GM19372 (cell line): ENCODE data around the gene GRIP2.

Experiments
- ATAC-seq: cut with Tn5 transposase; IDR thresholded peaks from one replicate; pipeline ENCODE4 v1.9.1; 2021; ENCODE audit warnings: mild to moderate bottlenecking, low read depth, moderate library complexity; ENCODE audit not compliant: unreplicated experiment

GRIP2 gene

DNA sequence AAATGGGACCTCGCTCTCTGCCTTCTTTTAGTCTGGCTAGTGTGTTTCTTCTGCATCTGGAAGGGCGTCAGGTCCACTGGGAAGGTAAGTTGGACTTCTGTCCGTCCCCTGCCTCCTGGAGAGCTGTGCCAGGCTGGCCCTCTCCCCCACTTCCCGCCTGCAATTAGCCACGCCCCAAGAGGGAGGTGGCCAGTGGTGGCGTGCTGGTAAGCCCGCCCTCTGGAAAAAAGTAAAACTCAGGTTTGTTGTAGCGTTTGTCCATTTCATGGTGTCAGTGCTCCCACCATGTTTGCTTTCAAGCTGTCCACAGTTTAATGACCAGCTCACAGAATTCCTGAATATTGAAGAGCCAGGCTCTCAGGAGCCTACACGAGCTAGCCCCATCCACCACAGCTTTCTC, 82.1 kb downstream of the GRIP2 start:
- ATAC-seq = no peak

DNA sequence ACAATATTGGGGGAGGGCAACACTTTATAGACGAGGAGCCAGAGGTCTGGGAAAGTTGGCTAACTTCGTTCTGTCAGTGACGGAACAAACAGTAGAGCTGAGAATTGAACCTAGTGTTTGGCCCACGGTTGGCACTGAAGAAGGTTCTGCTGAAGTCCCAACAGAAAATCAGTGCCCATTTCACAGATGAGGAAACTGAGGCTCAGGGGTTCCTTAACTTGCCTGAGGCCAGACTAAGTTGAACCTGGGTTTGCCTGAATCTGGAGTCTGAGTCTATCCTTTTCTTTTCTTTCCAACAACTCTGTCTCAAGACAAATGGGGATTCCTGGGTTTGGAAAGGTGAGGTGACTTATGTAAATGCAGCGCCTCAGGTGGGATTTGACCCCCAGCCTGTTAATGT, 82.7 kb downstream of the GRIP2 start:
- no peak for ATAC-seq

DNA sequence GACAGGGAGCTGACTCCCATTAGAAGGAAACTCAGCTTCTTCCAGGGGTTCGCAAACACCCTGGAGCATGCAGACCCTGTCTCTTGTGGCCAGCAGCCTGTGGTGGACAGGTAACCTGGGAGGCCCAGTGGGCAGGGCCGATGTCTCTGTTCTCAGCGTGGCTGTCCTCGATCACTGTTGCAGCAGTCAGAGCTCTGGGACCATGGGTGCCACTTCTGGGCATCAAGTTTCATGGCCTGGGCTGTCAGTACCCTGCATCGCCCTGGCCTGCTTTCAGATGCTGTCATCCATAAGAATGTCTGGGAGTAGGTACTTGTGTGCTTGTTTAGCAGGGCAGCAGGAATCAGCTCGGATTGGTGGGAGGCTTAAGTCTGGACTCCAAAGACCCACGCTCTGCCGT, 83.3 kb downstream of the GRIP2 start:
- no peak for ATAC-seq

DNA sequence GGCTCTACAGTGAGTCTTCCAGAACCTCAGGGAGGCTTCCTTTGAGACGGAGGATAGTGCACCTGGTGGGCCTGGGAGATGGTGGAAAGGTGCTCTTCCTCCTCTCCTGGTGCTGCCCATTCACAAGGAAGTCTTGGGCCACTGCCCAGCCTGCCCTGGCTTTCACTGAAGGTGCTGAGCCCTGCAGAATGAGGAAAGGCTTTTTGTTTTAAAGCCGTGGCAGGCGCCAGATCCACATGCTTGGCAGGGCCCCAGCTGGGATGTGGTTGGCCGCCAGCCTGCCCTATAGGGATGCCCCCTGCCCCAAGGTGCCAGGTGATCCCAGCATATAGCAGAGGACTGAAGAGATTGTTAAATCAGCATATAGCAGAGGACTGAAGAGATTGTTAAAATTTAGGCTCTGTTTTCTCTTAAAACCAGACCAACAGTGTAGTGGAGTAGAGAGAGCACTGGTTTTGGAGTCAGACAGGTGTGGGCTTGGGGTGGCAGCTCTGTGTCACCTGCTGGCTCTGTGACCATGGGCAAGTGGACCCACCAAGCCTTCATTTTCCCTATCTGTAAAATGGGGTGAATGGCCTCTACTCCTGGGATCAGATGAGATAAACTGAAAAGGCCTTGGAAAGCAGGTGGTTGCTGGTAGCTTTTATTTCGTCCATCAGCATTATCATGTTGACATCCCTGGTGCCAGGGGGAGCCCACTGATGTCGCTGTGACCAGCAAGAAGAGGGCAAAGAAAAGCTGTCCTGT, 84.4 kb downstream of the GRIP2 start:
- no peak for ATAC-seq

DNA sequence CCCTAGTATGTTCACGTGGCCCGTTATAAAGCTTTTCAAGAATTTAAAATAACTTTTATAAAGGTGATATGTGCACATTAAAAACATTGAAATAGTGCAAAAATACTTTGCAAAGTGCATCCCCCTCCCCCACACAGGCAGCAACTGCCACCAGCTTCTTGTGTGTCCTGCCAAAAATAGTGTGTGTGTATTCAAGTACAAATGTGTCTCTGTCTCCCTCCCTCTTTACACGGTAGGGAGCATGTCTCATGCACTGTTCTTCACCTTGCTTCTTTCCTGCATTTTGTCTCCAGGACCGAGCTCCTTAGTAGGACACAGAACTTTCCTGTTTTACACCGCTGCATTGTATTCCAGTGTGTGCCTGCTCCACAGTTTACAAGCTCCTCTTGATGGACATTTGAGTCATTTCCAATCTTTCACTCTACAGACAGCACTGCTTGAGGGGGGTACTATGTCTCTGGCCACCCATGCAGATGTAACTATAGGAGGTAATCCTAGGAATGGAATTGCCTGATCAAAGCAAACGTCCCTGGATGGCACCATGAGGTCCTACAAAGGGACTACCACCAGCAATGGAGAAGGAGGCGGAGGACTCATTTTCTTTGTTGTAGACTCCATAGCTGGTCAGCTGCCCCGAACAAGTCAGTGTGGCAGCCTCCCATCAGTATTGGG, 85.4 kb downstream of the GRIP2 start:
- no peak for ATAC-seq

DNA sequence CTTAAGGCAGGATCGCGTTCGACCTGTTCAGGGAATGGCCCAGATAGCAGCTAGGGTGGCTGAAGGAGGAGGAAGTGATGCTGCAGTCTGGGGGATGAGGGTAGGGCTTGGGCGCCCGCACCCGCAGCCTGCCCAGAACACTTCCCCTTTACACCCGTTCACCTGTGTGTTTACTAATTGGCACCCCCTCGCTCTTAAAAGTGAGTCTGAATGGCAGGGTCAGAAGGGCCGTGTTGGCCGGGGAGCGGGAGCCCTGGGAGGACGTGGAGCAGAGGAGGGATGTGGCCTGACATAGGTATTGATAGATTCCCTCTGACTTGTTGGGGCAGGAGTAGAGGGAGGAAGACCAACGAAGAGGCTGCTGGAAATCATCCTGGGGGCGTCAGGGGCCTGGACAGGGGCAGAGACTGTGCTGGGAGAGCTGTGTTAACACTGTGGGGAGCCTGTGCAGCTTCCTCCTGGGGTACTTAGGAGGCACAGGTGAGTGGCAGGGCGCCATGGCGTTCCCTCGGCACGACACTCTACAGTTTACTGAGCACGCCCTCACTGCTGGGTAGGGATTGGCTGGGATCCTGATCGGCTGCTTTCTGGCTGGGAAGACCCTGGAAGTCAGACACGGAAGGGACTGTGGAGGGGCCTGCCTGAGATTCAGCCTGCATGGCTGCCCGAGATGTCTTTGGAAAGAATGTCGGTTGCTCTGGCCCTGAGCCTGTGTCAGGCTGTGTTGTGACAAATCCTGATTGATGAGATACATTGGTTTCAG, 86.1 kb downstream of the GRIP2 start:
- ATAC-seq = no peak

DNA sequence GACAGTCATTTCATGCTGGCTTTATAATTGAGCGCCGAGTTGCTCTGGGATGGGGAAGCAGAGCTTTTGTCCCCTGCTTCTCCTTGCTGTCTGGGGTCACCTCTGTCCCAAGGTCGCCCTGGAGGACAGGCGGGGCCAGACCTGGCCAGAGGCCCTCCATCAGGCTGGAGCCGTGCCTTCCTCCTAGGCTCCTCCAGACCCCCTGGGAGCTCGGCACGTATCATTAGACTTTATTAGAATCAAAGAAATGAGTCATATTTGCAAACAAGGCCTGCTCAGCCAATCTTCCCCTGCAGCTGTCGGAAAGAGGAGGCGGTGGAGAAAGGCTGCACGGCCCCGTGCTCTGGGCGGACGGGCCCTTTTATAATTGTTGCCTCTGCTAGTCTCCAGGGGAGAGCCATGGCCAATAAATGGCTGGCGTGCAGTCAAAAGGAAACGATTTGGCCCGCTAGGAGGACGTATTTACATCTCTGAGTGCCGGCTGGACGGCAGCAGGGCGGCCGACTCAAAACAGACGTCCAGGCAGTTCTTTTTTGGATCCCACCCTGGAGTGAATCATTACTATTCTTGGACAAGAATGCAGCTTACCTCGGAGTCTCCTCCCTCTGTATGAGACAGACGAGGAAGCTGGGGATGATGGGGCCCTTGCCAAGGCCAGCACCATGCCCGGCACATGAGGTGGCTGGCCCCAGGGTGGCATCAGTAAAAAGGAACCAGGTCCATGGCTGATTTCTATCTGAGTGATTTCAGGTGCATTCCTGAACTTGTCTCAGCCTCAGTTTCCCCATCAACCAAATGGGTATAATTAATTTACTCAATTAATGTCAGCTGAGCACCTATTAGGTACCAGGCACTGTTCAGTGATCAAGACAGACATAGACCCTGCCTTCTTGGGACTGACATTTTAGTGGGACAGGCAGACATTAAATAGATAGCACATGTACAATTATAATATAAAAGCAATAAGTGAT, 87.1 kb downstream of the GRIP2 start:
- ATAC-seq = no peak

DNA sequence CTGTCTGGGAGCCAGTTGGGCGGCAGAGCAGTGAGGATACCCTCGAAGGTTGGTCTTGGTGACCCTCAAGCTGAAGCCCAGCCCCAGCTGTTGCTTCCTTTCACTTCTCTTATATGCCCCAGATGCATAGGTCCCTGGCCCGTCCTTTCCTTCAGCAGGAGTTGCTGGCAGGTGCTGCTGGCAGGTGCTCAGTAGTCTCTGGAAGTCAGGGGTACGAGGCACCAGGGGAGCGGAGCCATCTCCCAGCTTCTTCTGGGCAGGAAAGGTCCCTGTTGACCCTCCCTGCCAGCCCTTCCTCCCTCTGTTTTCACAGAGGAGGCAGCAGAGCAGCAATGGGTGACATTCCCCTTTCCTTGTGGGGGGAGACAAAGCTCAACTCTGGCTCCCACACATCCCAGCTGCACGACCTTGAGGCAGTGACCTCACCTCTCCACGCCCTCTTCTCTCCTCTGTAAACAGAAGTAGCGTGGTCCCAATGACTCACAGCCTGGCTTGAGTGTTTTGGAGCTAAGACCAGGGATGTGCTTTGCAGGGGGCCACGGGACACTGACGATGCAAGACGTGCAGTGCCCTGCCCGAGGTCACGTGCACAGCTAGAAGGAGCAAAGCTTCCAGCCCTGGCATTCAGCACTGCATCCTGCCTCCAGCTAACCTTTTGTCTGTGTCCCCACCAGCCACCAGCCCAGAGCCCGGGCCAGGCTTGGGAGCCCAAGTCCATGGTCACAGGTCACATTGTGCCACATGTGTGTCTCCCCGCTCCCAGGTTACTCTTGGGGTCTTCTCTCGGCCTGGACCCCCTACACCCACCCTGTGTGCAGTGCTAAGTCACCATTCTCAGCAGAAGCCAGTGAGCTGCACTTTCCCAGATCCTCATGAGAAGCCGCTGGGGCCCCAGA, 88.0 kb downstream of the GRIP2 start:
- ATAC-seq = no peak

DNA sequence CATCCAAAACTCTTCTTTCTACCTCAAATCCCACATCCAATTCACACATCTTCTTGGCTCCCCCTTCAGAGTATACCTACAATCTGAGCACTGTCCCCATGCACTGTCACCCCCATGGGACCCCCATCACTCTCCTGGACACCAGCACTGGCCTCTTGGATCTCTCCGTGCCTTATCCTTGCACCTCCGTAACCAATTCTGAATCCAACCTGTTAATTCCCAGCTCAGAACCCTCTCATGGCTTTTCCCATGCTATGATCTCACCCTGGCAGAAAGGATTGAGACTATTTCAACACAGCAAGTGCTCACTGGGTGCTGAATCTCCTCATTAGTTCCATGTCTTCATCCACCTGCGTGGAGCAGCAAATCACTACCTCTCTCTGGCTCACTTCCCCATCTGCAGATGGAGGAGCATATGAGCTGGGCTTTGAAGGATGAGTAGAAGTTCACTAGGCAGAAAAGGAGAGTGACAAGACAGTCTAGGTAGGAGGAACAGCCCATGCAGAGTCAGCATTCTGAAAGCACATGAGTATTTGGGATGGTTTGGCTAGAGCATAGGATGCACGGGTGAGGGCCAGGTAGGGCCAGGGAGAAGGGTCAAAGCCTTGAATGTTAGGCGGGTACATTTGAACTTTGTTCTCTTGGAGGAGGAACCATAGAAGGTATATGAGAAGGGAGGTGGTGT, 89.1 kb downstream of the GRIP2 start:
- ATAC-seq = no peak

DNA sequence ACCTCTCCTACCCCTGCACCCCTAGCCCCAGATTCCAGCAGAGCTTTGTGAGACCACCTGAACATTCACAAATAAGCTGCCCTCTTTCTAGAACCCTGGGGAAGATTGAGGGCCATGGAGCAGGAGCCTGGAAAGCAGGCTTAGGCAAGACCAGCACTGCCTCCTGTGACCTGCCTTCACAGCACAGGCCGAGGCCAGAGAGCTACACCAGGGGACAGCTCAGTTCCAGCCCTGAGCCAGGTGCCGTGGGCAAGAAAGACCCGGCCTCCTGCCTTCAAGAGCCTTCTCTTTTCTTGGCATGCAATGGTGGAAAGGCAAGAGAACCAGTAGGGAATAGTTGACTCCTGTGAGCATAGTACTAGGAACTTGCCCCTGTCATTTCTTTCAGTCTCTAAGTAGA, 89.6 kb downstream of the GRIP2 start:
- no peak for ATAC-seq

DNA sequence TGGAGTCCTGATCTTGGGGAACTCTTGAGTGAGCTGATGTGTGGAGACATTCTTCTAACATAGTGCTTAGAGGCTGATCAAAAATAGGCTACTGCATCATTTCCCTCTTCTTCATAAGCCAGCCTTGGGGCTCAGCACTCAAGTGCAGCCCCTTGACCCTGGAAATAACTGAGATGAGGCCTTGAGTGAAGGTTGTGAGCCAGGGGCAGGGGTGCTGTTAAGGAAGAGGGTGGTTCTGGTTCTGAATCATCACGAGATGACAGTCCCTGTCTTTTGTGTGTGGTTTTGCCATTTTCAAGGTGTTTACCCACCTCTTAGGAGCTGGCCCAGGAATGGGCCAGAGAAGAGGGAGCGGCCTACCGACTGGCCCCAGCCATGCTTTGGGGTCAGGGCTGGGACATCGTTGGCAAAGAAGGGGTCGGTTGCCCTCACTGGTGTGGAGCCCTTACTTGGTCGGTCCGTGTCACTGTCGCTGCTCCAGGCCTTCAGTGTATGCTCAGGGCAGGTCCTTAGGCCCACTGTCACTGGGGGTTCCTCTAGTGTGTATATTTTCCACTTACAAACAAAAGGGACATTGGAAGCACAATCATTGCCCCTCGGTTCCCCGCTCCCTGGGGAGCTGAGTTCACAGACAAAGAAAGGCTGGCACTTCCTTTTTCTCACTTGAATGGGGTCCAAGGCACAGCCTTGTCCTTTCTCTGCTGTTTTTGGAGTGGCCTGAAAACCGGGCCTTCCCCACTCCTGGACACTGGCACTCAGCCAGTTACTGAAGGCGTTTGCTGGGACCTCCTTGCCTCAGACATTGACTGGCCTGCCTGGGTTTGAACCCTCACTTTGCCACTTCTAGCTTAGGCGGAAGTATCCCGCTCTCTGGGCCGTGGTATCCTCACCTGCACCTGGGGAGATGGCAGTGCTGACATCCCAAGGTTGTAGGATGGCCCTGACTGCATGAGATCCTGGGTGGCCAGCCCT, 91.1 kb downstream of the GRIP2 start:
- no peak for ATAC-seq

DNA sequence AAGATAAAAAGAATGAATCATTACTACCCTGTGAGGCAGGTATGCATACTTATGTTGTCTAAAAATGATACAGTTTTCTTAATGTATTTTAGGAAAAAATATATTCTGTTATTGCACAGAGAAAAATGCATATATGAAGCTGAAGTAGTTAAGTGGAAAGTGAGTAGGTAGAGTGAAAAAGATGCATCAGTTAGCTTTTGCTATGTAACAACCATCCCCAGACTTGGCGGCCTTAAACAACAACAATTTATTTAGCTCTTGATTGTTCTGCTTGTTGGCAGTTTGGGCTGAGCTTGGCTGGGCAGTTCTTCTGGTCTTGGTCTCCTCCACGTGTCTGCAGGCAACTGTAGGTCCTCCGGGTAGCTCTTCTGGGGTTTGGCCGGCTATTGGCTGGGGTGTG, 92.1 kb downstream of the GRIP2 start:
- no peak for ATAC-seq

DNA sequence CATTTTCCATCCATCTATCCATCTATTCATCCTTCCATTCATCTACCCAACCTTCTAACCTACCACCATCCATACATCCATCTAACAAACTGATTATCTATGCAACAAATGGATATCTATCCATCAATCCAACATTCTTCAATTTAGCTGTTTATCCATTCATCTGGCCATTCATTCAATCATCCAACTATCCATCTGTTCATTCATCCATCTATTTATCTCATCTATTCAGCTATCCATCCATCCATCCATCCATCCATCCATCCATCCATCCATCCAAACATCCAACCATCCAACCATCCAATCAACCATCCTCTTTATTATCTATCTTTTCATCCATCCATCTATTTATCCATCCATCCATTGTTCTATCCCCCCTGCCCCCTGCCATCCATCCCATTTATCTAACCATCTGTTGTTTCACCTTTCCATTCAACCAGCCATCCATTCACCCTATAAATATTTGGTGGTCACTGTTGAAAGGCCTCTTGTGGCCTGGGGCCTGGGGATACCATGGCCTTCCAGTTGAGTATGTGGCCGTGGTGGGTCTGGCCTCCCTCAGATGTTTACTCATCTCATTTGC, 93.1 kb downstream of the GRIP2 start:
- ATAC-seq = no peak

DNA sequence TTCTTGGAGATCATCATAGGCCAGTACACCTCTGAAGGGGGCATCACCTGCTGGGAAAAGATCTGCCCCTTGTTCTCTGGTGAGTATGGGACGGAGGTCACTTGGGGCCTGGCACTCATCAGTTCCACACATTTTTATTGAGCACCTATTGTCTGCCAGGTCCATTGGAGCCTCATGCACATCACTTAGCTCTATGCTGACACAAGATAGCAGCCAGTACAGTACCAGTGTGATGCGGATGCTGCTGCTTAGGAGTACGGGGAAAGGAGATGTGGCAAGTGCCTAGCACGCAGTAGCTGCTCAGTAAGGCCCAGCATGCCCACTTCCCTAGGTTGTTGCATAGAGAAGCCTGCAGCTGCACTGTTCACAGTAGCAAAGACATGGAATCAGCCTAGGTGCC, 94.4 kb downstream of the GRIP2 start:
- no peak for ATAC-seq

DNA sequence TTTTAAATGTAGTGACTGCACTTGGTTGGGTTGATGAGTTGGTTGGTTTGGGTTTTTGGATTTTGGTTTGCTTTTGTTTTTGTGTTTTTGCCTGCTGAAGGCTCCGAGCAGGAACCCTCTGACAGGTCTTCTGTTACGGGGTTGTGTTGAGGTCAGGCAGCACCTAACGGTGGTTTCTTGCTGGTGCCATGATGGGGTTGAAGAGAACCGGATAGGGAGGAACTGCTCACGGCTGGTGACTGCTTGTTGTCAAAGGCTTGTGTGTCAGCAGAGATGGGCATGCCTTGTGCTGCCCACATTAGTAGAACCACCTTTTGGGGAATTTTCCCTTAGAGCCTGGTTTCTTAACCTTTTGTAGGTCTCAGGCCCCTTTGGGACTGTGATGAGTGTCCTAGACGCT, 95.8 kb downstream of the GRIP2 start:
- no peak for ATAC-seq

DNA sequence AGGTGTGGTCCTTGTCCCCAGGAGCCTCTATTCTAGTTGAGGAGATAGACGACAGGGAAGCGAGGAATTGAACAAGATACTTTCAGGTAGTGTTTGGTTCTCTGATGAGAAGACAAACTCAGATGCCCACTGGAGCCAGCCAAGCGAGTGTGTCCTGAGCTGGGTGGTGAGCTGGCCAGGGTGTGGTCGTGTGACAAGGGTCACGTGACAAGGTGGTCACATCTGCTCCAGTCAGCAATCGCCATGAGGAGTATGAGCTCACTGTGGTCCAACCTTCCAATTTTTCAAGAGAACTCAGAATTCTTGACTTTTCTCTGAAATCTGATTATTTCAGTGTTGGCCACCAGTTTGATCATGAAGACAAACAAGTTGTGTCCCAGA, 98.2 kb downstream of the GRIP2 start:
- ATAC-seq = no peak

DNA sequence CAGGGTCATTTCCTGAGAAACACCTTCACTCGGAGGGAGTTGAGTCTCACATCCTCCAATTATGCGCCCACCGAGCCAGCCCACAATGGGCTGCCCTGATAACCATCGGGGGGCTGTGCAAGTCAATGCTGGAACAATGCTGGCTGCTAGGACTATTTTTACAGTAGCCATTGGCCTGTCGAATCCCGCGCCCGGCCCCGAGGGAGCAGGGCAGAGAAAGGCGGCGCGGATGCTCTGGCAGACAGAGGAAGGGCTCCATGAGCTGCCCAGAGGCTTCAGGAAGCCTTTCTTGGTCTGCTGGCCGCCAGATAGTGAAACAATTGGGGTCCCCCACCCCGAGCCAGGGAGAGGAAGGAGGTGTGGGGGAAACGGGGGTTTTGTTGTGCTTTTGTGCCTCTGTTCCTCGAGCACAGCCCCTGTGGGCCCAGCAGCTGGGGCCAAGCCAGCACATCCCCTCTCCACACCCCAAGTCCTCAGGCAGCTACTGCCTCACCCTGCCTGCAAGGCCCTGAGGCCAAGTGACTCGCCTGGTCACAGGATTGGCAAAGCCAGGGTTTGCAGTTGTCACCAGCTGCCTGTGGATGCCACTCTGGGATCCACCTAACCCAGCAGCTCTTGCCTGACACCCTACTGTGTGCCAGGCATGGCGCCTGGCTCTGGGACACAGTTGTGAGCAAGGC, 98.8 kb downstream of the GRIP2 start:
- no peak for ATAC-seq
